NCI-H2171 treated with DMSO at 0.1 percent for 48 hours (cell line): ENCODE measurements around the gene APC2.
"Not testable (repeated sequence)": the region's sequence is repeated elsewhere in the genome, so short reads cannot be mapped to it uniquely, and the experiment has no call there.

Experiments used
- DNase-seq: peaks from one replicate; lab custom pipeline; 2025; lab: John Stamatoyannopoulos, UW

The APC2 gene

DNA sequence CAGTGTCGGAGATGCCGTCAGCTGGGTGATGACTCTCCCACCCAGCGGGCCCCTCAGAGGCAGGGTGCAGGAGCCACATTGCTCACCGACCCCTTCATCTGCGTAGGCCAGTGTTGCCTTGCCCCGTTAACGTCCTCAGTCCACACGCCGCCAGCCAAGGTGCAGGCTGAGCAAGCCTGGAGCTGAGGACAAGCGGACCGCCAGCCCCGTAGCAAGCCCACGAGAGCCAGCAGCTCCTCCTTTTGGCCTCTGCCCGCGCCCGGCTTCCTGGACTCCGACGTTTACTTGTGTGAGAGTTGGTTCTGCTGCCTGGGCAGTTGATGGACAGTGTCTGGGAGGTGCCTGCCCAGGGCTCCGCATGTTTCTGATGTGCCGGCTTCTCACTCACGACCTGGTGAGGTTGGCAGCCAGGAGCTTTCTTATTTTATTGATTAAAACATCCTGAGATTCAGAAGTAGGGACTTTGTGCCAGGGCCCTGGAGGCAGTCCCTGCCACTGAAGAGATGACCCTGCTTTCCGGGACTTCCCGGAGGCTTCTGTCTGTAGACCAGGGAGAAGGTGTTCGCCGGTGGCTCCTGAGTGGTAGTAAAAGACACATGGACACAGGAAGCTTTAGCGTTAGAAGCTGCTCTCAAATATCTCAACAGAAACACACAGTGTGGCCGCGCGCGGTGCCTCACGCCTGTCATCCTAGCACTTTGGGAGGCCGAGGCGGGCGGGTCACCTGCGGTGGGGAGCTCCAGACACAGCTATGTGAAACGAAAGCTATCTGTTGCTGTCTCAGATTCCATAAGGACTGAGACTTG, 36.7 kb upstream of the APC2 start:
- no peak for DNase-seq

DNA sequence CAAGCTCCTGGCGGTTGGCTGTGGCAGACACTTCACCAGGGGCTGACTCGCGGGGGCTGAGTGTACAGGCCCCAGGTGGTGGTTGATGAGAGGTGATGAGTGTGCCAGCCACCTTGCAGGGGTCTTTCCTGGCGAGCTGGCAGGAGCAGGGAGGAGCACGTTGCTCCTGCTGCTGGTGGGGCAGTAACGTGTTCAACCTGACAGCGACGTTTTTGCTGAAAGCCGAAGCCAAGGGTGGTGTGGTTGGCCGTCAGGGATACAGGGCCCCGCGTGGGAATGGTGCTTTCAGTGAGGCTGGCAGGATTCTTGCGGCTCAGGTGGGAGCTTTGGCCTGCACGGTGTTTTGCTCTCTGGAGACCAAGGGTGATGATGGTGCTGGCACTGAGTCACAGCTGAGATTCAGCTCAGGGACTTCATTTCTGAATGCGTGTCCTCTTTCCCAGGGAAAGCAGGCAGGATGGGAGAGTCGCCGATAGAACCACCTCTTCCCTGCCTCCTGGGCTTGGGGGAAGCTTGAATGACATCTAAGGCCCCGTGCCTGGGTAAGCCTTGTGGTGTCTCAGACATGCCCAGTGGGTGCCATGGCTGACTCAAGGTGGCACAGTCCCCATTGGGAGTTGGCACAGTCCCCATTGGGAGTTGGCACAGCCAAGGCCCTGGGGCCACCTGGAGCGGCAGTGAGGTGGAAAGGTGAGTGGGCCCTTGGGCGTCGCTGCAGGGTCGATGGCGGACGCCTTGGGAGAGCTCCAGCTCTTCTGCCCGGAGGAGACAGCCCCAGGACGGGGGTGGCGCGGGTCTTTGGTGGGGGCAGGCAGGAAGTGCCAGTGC, 33.7 kb upstream of the APC2 start:
- no peak for DNase-seq

DNA sequence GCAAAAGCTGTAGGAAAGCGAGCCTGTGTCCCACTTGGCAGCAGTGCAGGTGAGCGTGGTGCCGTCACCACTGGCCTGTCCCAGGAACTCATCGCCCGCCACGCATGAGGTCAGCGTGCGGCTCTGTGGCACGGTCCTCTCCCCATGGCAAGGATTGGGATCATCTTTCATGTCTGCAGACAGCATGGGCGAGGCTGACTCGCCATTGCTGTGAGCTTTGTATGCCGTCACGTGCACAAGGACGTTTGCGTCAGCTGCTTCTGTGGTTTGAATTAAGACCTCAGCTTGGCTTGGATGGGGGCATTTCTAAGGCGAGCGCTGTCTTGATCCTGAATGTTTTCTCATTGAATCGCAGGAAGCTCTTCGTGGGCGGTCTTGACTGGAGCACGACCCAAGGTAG, 32.8 kb upstream of the APC2 start:
- DNase-seq: no peak

DNA sequence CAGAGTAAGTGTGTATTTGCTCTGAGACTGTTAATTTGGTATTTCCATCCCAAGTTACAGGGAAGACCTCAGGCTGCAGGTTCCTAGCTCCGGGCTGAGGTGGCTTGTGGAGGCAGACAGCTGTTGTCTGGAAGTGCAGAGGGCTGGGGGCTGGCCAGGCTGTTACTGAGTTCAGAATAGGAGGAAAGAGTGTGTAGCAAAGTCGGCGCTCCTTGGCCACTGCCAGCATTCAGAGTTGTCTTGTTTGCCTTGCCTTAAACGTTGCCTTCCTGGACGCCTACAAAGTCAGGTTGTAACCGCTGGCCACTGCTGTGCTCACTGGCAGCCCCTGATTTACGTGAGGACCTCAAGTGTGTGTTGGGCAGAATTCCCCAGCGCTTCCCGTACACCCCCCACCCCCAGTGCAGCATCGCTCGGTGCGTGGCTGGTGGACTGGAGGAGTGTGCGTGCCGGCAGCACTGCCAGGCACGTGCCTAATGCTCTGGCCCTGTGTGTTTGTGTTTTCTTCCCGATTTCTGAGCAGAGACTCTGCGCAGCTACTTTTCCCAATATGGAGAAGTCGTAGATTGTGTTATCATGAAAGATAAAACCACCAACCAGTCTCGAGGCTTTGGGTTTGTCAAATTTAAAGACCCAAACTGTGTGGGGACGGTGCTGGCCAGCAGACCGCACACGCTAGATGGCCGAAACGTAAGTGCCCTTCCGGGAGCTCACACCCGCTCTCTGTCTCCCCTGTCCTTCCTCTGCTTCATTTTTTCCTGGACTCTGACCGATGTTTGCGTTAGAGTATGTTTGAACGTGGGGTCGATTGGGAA, 32.0 kb upstream of the APC2 start:
- no peak for DNase-seq

DNA sequence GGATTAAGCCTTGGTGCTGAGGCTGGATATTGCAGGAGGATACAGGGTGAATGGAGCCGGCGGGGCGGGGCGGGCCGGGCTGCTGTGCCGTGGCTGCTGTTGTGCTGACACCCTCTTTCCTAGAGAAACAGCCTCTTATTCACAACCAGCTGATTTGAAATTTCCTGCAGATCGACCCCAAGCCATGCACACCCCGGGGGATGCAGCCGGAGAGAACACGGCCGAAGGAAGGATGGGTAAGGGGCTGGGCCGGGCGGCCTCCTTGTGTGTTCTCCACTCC, 31.5 kb upstream of the APC2 start:
- no peak for DNase-seq

DNA sequence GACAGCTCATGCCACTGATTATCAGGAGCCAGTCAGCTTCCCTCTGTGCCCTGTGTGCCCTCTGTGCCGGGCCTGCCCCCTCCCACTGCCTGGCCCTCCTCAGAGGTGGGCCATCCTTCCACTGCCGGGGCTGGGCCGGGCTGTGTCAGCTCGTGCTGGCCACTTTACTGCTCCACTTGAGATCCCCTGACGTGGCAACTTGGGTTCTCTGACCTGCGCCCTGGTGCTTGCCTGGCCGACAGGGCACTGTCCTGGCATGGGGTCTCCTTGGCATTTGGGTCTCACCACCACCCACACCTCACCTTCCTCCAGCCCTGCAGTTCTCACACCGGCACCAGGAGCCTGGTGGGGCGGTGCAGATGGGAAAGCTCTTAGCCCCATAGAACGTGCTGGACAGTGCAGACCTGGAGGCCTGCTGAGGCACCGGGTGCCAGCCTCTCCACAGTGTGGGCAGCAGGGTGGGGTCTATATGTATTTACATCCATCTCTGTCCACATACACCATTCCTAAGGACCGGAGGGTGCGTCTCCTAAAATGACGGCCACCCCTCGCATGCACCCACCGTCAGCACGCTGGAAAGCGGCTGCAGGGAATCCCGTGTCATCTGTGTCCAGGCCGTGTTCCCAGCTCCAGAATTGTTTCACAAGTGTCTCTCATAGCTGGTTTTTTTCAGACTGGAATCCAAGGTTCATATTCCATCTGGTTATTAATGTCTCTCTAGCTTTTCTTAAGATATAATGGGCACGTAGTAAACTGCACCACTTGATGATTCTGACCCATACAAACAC, 30.8 kb upstream of the APC2 start:
- DNase-seq: no peak

DNA sequence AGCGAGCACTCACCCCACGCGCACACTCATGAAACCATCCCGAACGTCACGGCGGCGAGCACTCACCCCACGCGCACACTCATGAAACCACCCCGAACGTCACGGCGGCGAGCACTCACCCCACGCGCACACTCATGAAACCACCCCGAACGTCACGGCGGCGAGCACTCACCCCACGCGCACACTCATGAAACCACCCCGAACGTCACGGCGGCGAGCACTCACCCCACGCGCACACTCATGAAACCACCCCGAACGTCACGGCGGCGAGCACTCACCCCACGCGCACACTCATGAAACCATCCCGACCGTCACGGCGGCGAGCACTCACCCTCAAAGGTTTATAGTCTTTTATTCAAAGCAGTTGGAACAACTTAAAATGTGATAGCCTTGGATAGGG, 29.8 kb upstream of the APC2 start:
- DNase-seq: not testable (repeated sequence)

DNA sequence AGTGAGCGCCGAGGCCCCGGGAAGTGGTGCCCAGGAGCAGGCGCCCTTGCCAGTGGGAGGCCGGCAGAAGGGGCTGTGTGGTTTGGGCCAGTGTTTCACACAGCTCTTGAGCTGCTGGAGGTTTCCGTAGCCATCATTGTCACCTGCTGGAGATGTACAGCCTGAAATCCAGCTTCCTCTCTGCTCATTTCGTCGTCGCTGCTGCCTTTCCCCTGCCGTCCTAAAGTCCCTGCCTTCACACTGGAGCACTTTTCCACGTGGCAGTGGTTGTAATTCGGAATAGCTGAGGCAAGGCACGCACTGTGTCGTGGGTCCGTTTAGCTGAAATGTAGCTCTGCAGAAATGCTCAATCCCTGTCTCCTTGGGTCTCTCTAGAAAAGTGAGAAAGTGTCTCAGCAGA, 29.3 kb upstream of the APC2 start:
- DNase-seq: no peak

DNA sequence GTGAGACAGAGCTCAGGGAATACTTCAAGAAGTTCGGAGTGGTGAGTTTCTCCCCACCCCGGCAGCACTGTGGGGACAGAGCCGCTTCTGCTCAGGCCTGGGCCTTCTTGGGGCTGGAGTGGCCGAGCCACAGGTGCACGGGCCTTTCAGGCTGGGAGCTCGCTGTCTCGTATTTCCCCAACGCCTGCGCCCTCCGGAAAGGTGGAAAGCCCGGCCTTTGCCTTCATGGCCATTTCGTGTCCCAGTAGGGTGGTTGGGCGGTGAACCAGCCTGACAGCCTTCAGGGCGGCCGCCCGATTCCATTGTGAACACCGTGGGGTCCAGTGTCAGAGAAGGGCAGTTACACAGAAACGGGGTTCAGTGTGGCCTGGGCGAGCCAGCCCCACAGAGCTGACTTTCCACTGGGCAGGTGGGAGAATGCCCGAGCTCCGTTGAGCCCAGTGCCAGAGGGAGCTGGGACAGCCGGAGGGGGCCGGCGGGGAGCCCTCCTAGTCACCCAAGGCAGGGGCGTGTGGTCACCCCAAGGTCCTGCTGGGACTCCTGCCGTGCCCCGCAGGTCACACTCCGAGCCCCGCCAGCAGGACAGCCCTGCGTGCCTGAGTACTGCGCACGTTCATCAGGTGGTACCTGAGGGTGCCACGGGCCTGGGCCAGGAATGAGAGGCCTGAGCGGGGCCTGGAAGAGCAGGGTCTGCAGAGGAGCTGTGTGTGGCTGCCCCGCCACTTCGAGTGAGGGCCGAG, 28.5 kb upstream of the APC2 start:
- no peak for DNase-seq

DNA sequence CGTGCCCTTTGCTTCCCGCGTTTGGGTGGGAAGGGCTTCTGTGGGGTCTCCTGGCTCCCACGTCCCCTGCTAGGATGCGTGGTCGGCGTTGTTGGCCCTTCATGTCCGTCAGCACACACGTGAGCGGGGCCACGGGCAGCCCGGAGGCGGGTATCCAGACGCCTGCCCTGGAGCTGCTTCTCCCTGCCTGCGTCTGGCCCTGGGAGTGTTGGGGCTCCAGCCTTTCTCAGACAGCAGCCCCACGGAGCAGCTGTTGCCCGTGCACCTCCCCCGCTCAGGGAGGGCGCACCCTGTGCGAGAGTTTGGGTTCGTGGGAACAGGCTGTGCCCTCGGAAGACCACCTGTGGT, 28.0 kb upstream of the APC2 start:
- no peak for DNase-seq

DNA sequence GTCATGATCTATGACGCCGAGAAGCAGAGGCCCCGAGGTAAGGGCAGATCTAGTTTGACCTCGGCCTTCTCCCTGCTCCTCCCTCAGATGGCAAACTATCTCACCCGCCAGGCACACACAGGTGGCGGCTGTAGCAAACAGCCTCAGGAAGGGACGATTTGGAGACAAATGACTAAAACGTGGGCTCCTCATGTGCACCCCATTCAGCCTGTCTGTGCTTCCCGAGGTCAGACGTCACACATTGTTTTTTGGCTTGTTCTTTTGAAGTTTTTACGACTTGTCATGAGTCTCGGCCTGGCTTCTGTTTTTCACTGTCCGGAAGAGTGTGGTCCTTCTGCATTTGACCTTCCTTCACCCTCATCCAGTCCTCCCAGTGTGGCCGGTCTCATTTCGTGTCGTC, 27.6 kb upstream of the APC2 start:
- DNase-seq: no peak

DNA sequence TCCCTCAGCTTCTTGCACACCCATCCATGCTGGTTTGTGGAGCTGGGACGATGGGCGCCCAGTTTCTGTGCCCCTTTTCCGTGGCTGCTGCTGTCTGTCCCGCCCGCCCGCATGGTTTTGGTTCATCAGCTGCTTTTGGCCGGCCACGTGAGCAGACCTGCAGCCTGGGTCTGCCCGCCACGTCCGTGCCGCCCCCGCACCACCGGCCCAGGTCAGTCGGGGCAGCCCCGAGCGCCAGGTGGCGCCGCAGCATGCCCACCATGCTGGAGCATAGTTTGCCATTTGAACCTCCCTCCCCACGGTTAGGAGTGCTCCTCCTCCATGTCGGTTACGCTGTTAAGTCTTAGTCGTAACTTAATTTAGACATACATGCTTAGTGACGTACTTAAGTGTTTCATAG, 27.0 kb upstream of the APC2 start:
- DNase-seq: no peak

DNA sequence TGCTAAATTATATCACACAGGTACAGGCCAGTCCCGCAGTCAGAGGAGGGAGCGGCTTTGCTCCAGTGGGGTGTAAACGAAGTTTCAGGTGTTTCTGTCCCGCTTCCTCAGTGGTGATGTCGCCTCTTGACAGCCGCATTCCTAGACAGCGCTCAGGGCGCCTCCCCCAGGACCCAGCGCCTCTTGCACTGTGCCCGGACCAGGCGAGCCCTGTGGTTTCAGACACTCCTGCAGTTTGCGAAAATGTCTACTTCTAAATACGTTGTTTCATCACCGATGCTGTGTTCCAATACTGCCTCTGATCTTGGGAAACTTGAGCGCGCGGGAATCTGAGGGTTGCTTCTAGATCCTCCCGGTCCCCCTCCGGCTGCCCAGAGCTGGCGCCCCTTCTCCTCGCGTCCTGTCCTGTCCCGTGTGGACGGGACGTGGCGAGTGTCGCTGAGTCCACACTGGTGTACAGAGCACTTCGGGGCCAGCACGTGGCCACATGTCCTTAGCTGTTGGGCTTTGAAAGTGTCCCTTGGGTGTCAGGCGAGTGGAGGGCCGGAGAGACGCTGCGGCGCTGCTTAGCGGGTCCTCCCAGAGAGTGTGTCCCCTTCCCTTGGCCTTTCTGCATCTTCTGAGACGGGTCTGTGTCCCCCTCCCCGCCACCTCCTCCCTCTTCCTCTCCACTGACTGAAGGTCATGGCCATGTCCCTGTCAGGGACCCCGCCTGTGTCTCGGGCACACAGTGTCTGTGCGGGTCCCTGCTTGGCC, 26.3 kb upstream of the APC2 start:
- DNase-seq: no peak

DNA sequence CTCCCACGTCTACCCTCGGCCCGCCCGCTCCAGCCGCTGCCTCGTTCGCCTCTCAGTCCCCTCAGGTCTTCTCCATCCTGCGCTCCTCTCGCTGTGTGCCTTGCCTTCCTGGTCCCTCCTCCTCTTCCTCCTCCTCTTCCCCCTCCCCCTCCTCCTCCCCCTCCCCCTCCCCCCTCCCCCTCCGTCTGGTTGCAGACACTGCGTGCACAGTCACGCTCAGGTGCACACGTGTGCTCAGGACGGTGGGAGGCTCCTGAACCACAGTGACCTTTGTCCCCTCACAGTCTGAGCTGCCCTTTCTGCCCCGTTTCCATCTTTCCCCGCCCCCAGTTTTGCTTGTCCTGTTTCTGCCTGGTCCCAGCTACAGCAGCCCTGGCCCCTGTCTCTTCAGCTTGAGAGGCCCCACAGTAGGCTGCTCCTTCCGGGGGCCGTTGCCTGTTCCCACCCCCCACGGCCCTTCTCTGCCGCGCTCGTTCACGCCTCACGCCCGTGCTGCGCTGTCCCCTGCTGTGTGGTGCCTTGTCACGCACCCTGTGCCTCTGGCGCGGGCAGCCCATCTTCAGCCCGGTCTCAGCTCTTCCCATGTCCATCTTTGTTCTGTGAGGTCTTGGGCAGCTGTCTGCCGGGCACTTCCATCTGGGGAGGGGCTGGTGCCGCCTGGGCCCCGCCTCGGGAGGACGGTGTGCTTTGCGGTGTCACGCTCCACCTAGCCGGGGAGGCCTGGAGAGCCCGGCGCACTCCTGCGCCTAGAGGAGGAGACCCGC, 25.5 kb upstream of the APC2 start:
- no peak for DNase-seq

DNA sequence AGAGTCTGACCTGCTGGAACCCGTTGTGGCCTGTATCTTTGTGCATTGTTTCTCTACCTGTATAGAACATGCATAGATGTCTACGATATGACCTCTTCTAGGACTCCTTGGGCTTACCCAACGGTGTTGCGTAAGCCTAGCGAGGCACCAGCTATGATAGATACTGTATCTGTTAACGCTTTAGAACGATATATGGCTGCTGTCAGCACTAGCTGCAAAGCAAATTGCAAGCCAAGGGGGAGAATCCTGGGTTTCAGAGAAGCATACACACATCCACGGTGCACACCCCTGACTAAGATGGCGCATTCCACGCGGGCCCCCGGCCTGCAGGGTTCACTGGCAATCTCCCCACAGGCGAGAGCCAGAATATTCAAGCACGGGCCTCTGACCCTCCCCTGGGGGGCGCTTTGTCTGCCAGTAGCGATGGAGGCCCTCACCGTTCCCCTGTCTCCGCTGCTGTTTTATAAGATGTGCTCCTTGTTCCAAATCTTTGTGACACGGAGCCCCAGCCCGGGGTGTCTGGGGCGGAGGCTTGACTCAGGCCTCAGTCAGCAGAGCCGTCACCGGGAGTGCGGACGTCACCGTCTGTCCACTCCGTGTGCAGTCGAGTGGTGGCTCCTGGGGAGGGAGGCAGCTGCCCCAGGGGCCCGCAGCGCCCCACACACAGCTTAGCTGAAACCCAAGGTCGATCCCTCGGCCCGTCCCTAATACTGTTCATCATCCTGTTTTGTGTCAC, 24.7 kb upstream of the APC2 start:
- no peak for DNase-seq

DNA sequence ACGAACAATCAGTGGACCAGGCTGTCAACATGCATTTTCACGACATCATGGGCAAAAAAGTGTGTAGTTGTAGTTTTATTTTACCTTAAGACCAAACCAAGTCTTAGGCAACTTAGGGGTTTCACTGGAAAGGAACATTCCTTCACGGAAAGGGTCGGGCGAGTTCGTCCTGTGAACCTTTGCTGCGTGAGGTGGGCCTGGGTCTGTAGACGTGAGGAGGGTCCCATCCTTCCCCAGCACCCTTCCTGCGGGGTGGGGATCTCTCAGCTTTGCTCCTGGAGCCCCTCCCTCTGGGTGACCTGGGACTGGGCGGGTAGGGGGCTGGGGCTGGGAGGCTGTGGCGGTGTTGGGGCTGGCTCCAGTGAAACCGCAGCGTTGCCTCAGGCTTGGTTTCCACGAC, 24.0 kb upstream of the APC2 start:
- DNase-seq: no peak

DNA sequence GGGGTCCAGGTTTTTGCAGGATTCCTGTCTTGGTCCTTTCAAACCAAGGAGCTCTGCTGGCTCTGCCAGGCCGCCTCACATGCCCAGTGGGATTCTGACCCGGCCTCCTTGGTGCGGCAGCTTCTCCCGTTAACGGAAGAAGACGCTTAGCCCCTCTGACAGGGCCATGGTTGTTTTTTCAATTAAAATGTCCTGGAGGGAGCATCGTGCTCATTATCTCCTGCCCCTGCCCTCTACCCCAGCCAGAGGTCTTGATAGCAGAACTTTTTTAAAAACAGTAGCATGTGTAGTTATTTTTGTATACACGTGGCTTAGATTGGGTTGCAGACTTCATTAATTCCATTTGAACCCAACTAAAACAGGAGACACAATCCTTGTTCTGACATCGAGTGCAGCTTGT, 23.2 kb upstream of the APC2 start:
- DNase-seq: no peak

DNA sequence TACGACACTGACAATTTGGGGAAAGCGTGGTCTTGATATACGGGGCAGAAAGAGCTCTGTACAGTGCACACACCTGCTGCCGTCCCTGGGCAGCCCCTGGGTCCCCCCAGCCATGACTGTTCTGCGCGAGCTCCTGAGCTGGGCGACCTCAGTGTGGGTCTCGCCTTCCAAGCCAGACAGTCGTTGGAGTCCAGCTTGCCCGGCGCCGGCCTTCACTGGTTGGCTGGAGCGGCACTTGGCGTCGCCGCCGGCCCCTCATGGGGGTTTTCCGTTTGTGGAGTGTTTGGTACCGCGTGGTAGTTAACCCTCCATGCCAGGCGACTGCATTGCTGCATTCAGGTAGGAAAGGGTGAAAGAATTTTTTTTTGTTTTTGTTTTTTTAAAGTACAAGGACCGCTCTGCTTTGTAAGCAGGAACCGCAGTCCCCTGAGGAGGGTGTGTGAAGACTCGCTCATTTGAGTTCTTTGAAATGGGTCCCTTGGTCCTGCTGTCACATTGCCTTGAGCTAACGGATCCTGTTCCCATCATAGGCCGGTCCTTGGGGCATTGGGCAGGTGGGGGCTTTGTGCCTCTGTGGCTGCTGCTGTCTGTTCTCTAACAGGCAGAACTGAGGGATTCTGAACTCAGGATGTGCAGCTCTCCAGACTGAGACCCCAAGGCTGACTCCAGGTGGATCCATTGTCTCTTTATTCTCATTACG, 22.6 kb upstream of the APC2 start:
- no peak for DNase-seq
